Measurements from ENCODE around the gene CA5B.

DNA sequence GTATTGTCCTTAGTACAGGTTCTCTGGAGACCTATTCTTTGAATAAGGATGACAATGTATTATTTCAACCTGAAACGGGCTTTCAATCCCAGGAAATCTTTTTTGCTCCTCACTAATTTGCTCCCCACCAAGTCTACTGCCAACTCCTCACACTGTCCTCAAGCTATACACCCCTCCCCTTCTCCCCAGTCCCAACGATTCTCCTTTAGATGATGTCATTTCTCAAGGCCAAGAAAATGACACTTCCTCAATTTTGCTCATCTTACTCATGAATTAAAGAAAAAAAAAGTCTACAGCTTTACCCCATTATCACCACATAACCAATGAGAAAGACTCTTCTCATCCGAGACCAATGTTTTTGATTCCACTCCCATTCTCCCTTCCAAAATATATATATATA lies 96.0 kb downstream of the CA5B start:
- TF ChIP-seq, protein P1, sequence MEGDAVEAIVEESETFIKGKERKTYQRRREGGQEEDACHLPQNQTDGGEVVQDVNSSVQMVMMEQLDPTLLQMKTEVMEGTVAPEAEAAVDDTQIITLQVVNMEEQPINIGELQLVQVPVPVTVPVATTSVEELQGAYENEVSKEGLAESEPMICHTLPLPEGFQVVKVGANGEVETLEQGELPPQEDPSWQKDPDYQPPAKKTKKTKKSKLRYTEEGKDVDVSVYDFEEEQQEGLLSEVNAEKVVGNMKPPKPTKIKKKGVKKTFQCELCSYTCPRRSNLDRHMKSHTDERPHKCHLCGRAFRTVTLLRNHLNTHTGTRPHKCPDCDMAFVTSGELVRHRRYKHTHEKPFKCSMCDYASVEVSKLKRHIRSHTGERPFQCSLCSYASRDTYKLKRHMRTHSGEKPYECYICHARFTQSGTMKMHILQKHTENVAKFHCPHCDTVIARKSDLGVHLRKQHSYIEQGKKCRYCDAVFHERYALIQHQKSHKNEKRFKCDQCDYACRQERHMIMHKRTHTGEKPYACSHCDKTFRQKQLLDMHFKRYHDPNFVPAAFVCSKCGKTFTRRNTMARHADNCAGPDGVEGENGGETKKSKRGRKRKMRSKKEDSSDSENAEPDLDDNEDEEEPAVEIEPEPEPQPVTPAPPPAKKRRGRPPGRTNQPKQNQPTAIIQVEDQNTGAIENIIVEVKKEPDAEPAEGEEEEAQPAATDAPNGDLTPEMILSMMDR (IDR thresholded peaks at IDR 0.05) = no peak
- TF ChIP-seq EZH2 (IDR thresholded peaks at IDR 0.05) = no peak
- TF ChIP-seq EZH2phosphoT487 (IDR thresholded peaks at IDR 0.05) = no peak
